GM12865 (cell line): ENCODE measurements around the gene AK1.
A peak's percentile ranks its signal among the peaks of the same experiment; 100 is the strongest.

Source experiments
- DNase-seq: peaks from one replicate; pipeline ENCODE4 v3.0.0; 2010; ENCODE audit warnings: low read depth
- H3K4me3 ChIP-seq: 2 replicates; pipeline ENCODE4 v1.5.1; 2011; ENCODE audit warnings: mild to moderate bottlenecking, low read depth, low read length, control low read depth
- TF ChIP-seq, protein P1 (sequence below): IDR thresholded peaks from 2 replicates; pipeline ENCODE4 v1.5.1; 2011; ENCODE audit warnings: low read length, control low read depth, low read depth, inconsistent platforms; ENCODE audit not compliant: insufficient read depth; ENCODE audit errors: missing control alignments

AK1 gene

DNA sequence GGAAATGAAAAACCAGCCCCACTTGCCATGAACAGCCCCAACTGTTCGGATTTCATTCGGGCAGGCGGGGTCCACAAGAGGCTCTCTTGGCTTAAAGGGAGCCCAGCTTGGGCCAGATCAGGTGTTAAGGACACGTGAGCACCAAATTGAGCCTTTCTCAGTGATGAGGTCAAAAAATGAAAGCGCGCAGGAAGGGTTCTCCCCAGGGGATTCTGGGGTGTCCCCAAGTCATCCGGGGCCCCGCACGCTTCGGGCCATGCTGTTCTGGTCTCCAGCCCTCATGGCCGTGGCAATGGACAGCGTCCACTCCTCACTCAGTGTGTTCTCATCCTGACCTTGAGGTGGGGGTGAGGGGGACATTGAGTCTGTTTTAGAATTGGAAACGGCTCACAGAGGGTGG is 10.9 kb downstream of the AK1 start:
- no peak overlapping the region for H3K4me3 ChIP-seq
- DNase-seq, result peak; percentile 73
- TF ChIP-seq, protein P1, sequence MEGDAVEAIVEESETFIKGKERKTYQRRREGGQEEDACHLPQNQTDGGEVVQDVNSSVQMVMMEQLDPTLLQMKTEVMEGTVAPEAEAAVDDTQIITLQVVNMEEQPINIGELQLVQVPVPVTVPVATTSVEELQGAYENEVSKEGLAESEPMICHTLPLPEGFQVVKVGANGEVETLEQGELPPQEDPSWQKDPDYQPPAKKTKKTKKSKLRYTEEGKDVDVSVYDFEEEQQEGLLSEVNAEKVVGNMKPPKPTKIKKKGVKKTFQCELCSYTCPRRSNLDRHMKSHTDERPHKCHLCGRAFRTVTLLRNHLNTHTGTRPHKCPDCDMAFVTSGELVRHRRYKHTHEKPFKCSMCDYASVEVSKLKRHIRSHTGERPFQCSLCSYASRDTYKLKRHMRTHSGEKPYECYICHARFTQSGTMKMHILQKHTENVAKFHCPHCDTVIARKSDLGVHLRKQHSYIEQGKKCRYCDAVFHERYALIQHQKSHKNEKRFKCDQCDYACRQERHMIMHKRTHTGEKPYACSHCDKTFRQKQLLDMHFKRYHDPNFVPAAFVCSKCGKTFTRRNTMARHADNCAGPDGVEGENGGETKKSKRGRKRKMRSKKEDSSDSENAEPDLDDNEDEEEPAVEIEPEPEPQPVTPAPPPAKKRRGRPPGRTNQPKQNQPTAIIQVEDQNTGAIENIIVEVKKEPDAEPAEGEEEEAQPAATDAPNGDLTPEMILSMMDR, result no peak

GRCh38 chr9:127865645-127866464 is 11.6 kb downstream of the AK1 start:
- no peak for DNase-seq
- no peak overlapping the region for H3K4me3 ChIP-seq
- TF ChIP-seq, protein P1, result no peak

DNA sequence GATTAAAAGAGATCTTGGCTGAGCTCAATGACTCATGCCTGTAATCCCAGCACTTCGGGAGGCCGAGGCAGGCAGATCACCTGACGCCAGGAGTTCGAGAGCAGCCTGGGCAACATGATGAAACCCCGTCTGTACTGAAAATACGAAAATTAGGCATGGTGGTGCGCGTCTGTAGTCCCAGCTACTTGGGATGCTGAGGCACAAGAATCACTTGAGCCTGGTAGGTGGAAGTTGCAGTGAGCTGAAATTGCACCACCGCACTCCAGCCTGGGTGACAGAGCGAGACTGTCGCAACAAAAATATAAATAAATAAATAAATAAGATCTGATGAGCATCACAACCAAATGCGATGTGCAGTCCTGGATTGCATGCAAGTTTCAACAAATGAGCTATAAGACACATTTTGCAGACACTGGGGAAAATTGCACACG is 14.3 kb downstream of the AK1 start:
- no peak overlapping the region for H3K4me3 ChIP-seq
- TF ChIP-seq, protein P1, result no peak
- no peak for DNase-seq

GRCh38 chr9:127862075-127863011 is 15.1 kb downstream of the AK1 start:
- TF ChIP-seq, protein P1, result no peak
- peak; percentile 60 for DNase-seq
- no peak overlapping the region for H3K4me3 ChIP-seq

GRCh38 chr9:127860779-127861178 is 16.7 kb downstream of the AK1 start:
- no peak overlapping the region for H3K4me3 ChIP-seq
- TF ChIP-seq, protein P1, result no peak
- no peak for DNase-seq

GRCh38 chr9:127860260-127860659 is 17.2 kb downstream of the AK1 start:
- DNase-seq, result no peak
- TF ChIP-seq, protein P1, result no peak

More at GRCh38 chr9:127860260-127860659, 17.2 kb downstream of the AK1 start:
- no peak overlapping the region for H3K4me3 ChIP-seq
